HepG2 (cell line): ENCODE results near the gene C5orf15. TPM values are rescaled to one million over a fixed set of nuclear protein-coding genes. Genes with fewer than 3 reads are reported as not detected.

Source experiments
- ATF7-NPFF ChIP-seq: sonication (generic); formaldehyde crosslinking; IDR thresholded peaks from 2 replicates; pipeline ENCODE4 v1.8.1; 2023; ENCODE audit warnings: mild to moderate bottlenecking, low read depth, missing genetic modification reagents, moderate library complexity
- ATM ChIP-seq: fragments of 450-650 bp; IDR thresholded peaks from 2 replicates; pipeline ENCODE4 v1.7.1; 2017; ENCODE audit warnings: mild to moderate bottlenecking, borderline replicate concordance
- CENPT ChIP-seq: sonication (generic); formaldehyde crosslinking; IDR thresholded peaks from 2 replicates; pipeline ENCODE4 v1.8.0; 2022; ENCODE audit warnings: low read depth, mild to moderate bottlenecking, moderate library complexity, missing genetic modification reagents
- CSRNP1 ChIP-seq: sonication (generic); formaldehyde crosslinking; IDR thresholded peaks from 2 replicates; pipeline ENCODE4 v1.8.1; 2023; ENCODE audit warnings: mild to moderate bottlenecking, missing genetic modification reagents
- EEA1 ChIP-seq: sonication (generic); formaldehyde crosslinking; IDR thresholded peaks from 2 replicates; pipeline ENCODE4 v1.5.1; 2020; ENCODE audit warnings: mild to moderate bottlenecking, missing genetic modification reagents, borderline replicate concordance
- GTF3A ChIP-seq: sonication (generic); formaldehyde crosslinking; conservative IDR thresholded peaks from 2 replicates; pipeline ENCODE4 v1.4.0; 2020; ENCODE audit warnings: mild to moderate bottlenecking, missing genetic modification reagents
- HDAC6 ChIP-seq: fragments of 200-600 bp; sonication (generic); IDR thresholded peaks from 2 replicates; pipeline ENCODE4 v1.7.0; 2017; ENCODE audit warnings: mild to moderate bottlenecking, antibody characterized with exemption, low read length, low read depth
- HMG20B ChIP-seq: conservative IDR thresholded peaks from 2 replicates; pipeline ENCODE4 v1.6.1; 2016; ENCODE audit warnings: missing genetic modification reagents, missing compliant biosample characterization
- HNRNPLL ChIP-seq: fragments of 200-400 bp; formaldehyde crosslinking; IDR thresholded peaks from 2 replicates; pipeline ENCODE4 v1.6.1; 2017; ENCODE audit warnings: mild to moderate bottlenecking, low read depth, low read length; ENCODE audit not compliant: poor library complexity, severe bottlenecking
- KLF12 ChIP-seq: sonication (generic); formaldehyde crosslinking; IDR thresholded peaks from 2 replicates; pipeline ENCODE4 v1.4.0; 2020; ENCODE audit warnings: missing genetic modification reagents, borderline replicate concordance
- MIER3 ChIP-seq: IDR thresholded peaks from 2 replicates; pipeline ENCODE4 v1.6.1; 2016; ENCODE audit warnings: missing compliant biosample characterization, borderline replicate concordance
- MTF1 ChIP-seq: sonication (generic); formaldehyde crosslinking; IDR thresholded peaks from 2 replicates; pipeline ENCODE4 v1.5.0; 2020; ENCODE audit warnings: missing genetic modification reagents
- RARG ChIP-seq: sonication (generic); formaldehyde crosslinking; IDR thresholded peaks from 2 replicates; pipeline ENCODE4 v1.4.0; 2020; ENCODE audit warnings: low read depth, mild to moderate bottlenecking, missing genetic modification reagents
- REPIN1 ChIP-seq: sonication (generic); formaldehyde crosslinking; IDR thresholded peaks from 2 replicates; pipeline ENCODE4 v1.8.0; 2022; ENCODE audit warnings: missing genetic modification reagents, low read depth, mild to moderate bottlenecking, borderline replicate concordance
- RNF219 ChIP-seq: sonication (generic); formaldehyde crosslinking; IDR thresholded peaks from 2 replicates; pipeline ENCODE4 v1.5.0; 2020; ENCODE audit warnings: mild to moderate bottlenecking, missing genetic modification reagents
- SKI ChIP-seq: fragments of 450-650 bp; IDR thresholded peaks from one replicate; pipeline ENCODE4 v1.6.1; 2018; ENCODE audit warnings: mild to moderate bottlenecking; ENCODE audit not compliant: partially characterized antibody
- TBX2 ChIP-seq: sonication (generic); formaldehyde crosslinking; IDR thresholded peaks from 2 replicates; pipeline ENCODE4 v1.5.0; 2020; ENCODE audit warnings: missing genetic modification reagents, mild to moderate bottlenecking, borderline replicate concordance
- ZBTB1 ChIP-seq: sonication (generic); formaldehyde crosslinking; IDR thresholded peaks from 2 replicates; pipeline ENCODE4 v1.4.0; 2020; ENCODE audit warnings: missing genetic modification reagents, borderline replicate concordance
- ZBTB33 ChIP-seq: sonication (generic); formaldehyde crosslinking; IDR thresholded peaks from 2 replicates; pipeline ENCODE4 v1.4.0; 2020; ENCODE audit warnings: missing genetic modification reagents
- ZNF788 ChIP-seq: sonication (generic); formaldehyde crosslinking; IDR thresholded peaks from 2 replicates; pipeline ENCODE4 v1.5.0; 2020; ENCODE audit warnings: mild to moderate bottlenecking, missing genetic modification reagents, borderline replicate concordance
- ZUFSP ChIP-seq: sonication (generic); formaldehyde crosslinking; IDR thresholded peaks from 2 replicates; pipeline ENCODE4 v1.9.0; 2021; ENCODE audit warnings: missing genetic modification reagents, mild to moderate bottlenecking, borderline replicate concordance
- polyA plus RNA-seq, 8 experiments: library from polyadenylated mRNA; depleted of rRNA in 3 of 8; stranded (reverse) in 7 of 8; unstranded in 1 of 8; fragments of >200 nt; fragmentation: Illumina TruSeq in 4 of 8; extraction: Trizol in 4 of 8; gene quantifications; 2 replicates each; pipeline versions ENCODE4 v1.2.1 to v1.2.3, GENCODE V29; 2011 to 2016; ENCODE audit warnings: low read depth in 4 of 8, missing spikeins in 1 of 8, mixed read lengths in 1 of 8; ENCODE audit not compliant: insufficient read depth in 1 of 8
- total RNA-seq, 5 experiments: library from RNA; depleted of rRNA; stranded (reverse); fragments of >200 nt; fragmentation: Illumina TruSeq; extraction: Trizol; gene quantifications; 2 replicates each; pipeline ENCODE4 v1.2.3, GENCODE V29; 2016; ENCODE audit warnings: low read depth in 1 of 5

The C5orf15 gene
- total and polyA plus RNA-seq, 2 of the 13 experiments (the other 11 are each of a cell fraction or from before 2014, with no cell fraction given) = 58.5 to 82.7 TPM

- TF ChIP-seq RNF219 (CRISPR knock-in tag) (no peak; the same call in 1 of the 2 replicates), KLF12 (CRISPR knock-in tag) (no peak), MTF1 (CRISPR knock-in tag) (peak; percentile 9; the same call in 1 of the 2 replicates), ZBTB1 (CRISPR knock-in tag) (peak; percentile 87; the same call in 1 of the 2 replicates), TBX2 (CRISPR knock-in tag) (no peak; the same call in 1 of the 2 replicates), ZNF788 (CRISPR knock-in tag) (peak; percentile 35; the same call in 1 of the 2 replicates), ZBTB33 (CRISPR knock-in tag) (no peak), CENPT (CRISPR knock-in tag) (0 out of 2 replicates have a peak, but pooled peaks have one; percentile 47), ATM (no peak), RARG (CRISPR knock-in tag) (no peak), GTF3A (CRISPR knock-in tag) (no peak), CSRNP1 (CRISPR knock-in tag) (peak; percentile 85; the same call in 1 of the 2 replicates), HMG20B (CRISPR knock-in tag) (no peak), MIER3 (CRISPR knock-in tag) (0 out of 2 replicates have a peak, but pooled peaks have one; percentile 38), REPIN1 (peak; percentile 85), HDAC6 (no peak), HNRNPLL (peak; percentile 71), ATF7-NPFF (CRISPR knock-in tag) (peak; percentile 55), EEA1 (CRISPR knock-in tag) (peak; percentile 48; the same call in 1 of the 2 replicates), ZUFSP (no peak), SKI (peak; percentile 35)
These were observed 36.4 kb upstream of the C5orf15 start, which contains the start of gene VDAC1 (continued) for GRCh38 chr5:134004626-134005416.
